IPS-18a (cell line): Measurements from ENCODE around the gene DSG3.
"Not testable (repeated sequence)": the region's sequence is repeated elsewhere in the genome, so short reads cannot be mapped to it uniquely, and the experiment has no call there.

ENCODE experiments used
- H3K27ac ChIP-seq: one replicate; pipeline ENCODE4 v1.5.1; 2013; ENCODE audit warnings: low read length
- H3K27me3 ChIP-seq: one replicate; pipeline ENCODE4 v1.6.1; 2013; ENCODE audit warnings: mild to moderate bottlenecking, low read length; ENCODE audit not compliant: control insufficient read depth, insufficient read depth
- H3K36me3 ChIP-seq: one replicate; pipeline ENCODE4 v1.6.1; 2013; ENCODE audit warnings: low read depth, low read length; ENCODE audit not compliant: control insufficient read depth
- H3K4me1 ChIP-seq: one replicate; pipeline ENCODE4 v1.6.1; 2013; ENCODE audit warnings: low read depth, low read length; ENCODE audit not compliant: control insufficient read depth
- H3K4me3 ChIP-seq: one replicate; pipeline ENCODE4 v1.5.1; 2013; ENCODE audit warnings: low read length
- H3K9ac ChIP-seq: one replicate; pipeline ENCODE4 v1.6.1; 2013; ENCODE audit warnings: mild to moderate bottlenecking, low read length, moderate library complexity
- H3K9me3 ChIP-seq: one replicate; pipeline ENCODE4 v1.6.1; 2013; ENCODE audit warnings: low read depth, low read length; ENCODE audit not compliant: control insufficient read depth

Gene DSG3

DNA sequence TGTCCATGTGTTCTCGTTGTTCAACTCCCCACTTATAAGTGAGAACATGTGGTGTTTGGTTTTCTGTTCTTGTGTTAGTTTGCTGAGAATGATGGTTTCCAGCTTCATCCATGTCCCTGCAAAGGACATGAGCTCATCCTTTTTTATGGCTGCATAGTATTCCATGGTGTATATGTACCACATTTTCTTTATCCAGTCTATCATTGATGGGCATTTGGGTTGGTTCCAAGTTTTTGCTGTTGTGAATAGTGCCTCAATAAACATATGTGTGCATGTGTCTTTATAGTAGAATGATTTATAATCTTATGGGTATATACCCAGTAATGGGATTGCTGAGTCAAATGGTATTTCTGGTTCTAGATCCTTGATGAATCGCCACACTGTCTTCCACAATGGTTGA, 59.6 kb downstream of the DSG3 start:
- not testable (repeated sequence) for H3K27me3 ChIP-seq, H3K9me3 ChIP-seq, H3K4me1 ChIP-seq

DNA sequence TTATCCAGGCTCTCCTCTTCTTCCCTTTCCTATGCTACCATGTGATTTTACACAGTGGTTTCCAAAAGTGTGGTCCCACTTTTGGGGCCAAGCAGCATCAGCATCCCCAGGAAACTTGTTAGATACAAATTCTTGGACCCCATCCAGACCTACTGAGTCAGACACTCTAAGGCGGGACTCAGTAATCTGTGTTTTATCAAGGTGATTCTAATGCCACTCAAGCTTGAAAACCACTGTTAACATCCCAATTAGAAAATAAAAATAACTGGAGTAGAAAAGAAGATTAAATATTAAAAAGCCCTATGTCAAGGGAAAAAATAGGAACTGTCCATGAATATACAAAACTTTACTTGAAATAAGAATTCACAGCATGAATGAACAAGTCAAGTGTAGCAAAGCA, 61.2 kb downstream of the DSG3 start:
- no peaks in the 10 kb centered on the region for H3K27me3 ChIP-seq
- H3K9ac ChIP-seq, result no peak overlapping the region
- H3K27ac ChIP-seq, result no peak overlapping the region
- H3K4me3 ChIP-seq, result no peak overlapping the region
- peaks cover 5% of the 10 kb centered on the region for H3K4me1 ChIP-seq
- no peaks in the 10 kb centered on the region for H3K9me3 ChIP-seq
- H3K36me3 ChIP-seq, result peaks cover 5% of the 10 kb centered on the region

More for the DNA sequence above, 59.6 kb downstream of the DSG3 start:
- not testable (repeated sequence) for H3K4me3 ChIP-seq, H3K36me3 ChIP-seq, H3K27ac ChIP-seq, H3K9ac ChIP-seq

DNA sequence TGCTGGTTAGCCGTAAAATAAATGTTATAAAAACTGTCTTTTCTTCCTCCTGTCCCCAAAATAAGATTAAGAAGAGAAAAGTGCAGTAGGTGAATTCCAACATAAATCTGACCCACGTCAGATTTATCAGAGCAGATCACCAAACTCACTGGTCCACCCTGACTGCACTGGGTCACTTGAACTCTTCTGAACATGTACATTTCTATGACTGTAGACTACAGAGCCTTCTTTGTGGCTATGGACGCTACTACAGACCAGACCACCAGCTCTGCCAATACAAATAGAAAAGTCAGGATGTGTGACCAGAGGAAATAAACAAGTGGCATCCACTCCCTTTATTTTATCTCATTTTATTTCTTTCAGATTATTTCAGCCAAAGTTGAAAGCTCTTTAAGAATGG, 62.0 kb downstream of the DSG3 start:
- H3K9ac ChIP-seq, result no peak overlapping the region
- H3K27ac ChIP-seq, result no peak overlapping the region
- no peaks in the 10 kb centered on the region for H3K27me3 ChIP-seq
- H3K36me3 ChIP-seq, result peaks cover 5% of the 10 kb centered on the region
- peaks cover 5% of the 10 kb centered on the region for H3K4me1 ChIP-seq
- no peak overlapping the region for H3K4me3 ChIP-seq
- H3K9me3 ChIP-seq, result no peaks in the 10 kb centered on the region

DNA sequence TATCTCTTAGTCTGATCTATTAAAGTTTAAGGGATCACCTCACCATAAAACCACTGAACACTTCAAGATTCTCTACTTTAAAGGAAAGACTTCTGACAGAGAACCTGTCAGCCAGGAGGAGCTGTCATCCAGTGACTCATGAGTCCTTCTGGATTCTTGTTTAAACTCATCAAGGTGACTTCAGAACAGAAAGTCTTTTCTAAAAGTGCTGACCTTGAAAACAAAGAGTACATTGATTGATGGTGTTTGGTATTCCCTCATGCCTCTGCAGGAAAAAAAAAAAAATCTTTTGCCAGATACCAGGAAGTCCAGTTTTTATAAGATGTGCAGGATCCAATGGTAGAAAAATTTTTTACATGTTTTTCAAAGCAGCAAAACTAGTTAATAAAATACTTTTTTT, 62.8 kb downstream of the DSG3 start:
- Histone ChIP-seq H3K27me3 (no peaks in the 10 kb centered on the region), H3K9me3 (no peaks in the 10 kb centered on the region), H3K9ac (no peak overlapping the region), H3K4me1 (peaks cover 5% of the 10 kb centered on the region), H3K27ac (no peak overlapping the region), H3K36me3 (peaks cover 5% of the 10 kb centered on the region), H3K4me3 (no peak overlapping the region)

DNA sequence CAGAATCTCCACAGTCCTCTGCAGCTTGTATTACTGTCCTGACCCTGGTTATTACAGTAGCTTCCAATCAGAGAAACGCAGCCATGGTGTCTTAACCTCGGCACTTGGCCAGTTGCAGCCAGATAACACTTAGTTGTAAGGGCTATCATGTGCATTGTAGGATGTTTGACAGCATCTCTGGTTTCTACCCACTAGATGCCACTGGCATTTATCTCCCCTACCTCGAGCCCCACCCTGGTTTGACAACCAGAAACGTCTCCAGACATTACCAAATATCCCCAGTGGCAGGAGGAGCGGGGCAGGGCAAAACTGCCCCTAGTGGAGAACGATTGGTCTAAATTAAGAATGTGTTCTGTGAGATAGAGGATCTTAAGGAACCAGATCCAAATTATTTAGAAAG, 63.6 kb downstream of the DSG3 start:
- H3K4me3 ChIP-seq, result no peak overlapping the region
- no peak overlapping the region for H3K27ac ChIP-seq
- no peaks in the 10 kb centered on the region for H3K9me3 ChIP-seq
- no peaks in the 10 kb centered on the region for H3K27me3 ChIP-seq
- H3K9ac ChIP-seq, result no peak overlapping the region
- peaks cover 6% of the 10 kb centered on the region for H3K4me1 ChIP-seq
- H3K36me3 ChIP-seq, result peaks cover 5% of the 10 kb centered on the region

DNA sequence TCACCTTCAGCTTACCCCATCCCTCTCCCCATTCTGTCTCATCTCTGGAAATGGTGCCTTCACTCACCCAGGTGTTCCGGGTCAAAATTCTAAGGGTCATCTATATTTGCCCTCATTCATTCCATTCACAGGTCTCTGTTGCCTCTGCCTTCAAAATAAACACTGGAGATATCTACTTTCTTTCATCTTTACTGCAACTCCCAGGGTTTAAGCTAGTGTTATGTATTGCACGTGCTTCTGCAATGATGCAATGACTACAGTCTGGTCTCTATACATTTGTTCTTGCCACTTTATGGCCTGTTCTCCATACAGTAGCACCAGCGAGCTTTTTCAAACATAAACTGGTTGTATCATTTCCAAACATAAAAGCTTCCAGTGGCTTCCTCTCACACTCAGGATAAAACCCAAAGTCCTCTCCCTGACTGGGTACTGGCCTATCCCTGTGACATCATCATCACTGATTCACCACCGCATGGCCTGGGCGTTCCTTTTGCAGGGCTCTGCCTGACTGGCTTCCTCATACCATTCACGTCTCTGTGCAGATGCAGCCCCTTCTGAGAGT, 64.7 kb downstream of the DSG3 start:
- H3K27ac ChIP-seq, result no peak overlapping the region
- H3K9ac ChIP-seq, result no peak overlapping the region
- H3K36me3 ChIP-seq, result peaks cover 5% of the 10 kb centered on the region
- no peaks in the 10 kb centered on the region for H3K9me3 ChIP-seq
- H3K4me3 ChIP-seq, result no peak overlapping the region
- H3K4me1 ChIP-seq, result peaks cover 13% of the 10 kb centered on the region
- no peaks in the 10 kb centered on the region for H3K27me3 ChIP-seq

DNA sequence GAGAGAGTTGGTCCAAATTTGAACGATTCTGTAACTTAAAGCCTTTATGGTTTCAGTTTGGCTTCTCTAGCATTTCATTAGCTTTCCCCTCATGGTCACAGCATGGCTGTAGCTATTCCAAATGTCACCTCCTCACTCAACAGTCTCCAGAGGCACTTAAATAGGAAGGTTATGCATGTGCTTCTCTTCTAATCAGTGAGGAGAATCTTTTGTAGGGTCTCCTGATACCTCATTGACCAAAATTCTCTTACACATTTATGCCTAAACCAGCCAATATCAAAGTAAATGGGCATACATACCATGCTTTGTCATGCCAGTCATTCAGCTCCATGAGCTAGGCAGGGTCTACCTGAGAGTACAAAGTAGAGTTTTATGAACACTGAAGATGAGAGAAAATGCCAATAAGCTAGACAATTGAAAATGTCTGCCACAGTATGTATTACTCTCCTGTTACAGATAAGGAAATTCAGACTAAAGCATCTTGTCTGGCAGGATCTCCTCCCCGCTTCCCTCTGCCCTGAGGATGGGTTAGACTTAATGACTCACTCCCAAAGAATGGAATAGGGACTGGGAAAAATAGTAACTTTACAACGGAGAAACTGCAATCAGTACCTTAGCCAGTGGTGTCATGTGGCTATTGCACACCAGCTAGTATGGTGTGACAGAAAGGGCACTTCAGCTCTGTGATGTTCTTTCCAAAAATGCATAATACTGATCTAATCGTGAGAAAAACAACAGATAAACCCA, 65.8 kb downstream of the DSG3 start:
- Histone ChIP-seq H3K27ac (no peak overlapping the region), H3K4me1 (peaks cover 13% of the 10 kb centered on the region), H3K4me3 (no peak overlapping the region), H3K36me3 (peaks cover 5% of the 10 kb centered on the region), H3K9ac (no peak overlapping the region), H3K9me3 (no peaks in the 10 kb centered on the region), H3K27me3 (no peaks in the 10 kb centered on the region)

DNA sequence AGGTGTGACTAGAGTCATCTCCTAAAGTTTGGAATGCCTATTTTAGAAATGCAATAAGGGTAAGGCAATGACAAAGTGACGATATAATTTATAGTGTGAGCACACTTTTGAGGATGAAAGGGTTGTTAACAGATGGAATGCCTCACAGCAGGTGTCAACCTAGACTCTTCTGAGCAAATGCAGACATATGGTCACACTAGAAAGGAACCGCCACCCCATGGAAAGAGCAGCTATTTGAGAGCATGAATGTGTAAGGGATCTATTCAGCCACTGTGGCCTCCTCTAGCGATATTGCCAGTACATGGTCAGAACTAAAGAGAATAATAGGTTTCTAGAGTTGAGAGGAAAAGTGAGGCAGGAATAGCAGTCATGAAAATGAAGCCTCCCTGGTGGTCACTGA, 68.9 kb downstream of the DSG3 start:
- no peaks in the 10 kb centered on the region for H3K27me3 ChIP-seq
- H3K4me1 ChIP-seq, result peaks cover 13% of the 10 kb centered on the region

DNA sequence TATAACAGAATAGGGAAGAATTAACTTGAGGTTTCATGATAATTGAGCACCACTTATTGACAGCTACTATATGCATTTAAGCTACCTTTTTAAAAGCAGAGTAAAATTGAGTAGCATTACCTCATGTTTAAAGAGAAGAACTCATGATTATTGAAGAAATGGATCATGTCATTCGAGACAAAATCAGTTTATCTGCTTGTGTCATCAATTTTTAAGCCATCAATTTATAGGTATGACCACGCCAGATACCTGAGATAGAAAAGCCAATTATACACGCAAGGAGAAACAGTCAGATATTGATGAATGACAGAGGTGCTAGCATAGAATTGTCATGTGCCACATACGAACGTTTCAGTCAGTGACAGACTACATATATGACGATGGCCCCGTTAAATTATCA, 78.8 kb downstream of the DSG3 start:
- H3K36me3 ChIP-seq, result peaks cover 84% of the 10 kb centered on the region
- no peaks in the 10 kb centered on the region for H3K4me1 ChIP-seq
- no peaks in the 10 kb centered on the region for H3K9me3 ChIP-seq
- H3K4me3 ChIP-seq, result no peak overlapping the region
- H3K9ac ChIP-seq, result no peak overlapping the region
- H3K27ac ChIP-seq, result no peak overlapping the region
- H3K27me3 ChIP-seq, result no peaks in the 10 kb centered on the region

More for the DNA sequence above, 68.9 kb downstream of the DSG3 start:
- Histone ChIP-seq H3K9ac (no peak overlapping the region), H3K27ac (no peak overlapping the region), H3K36me3 (peaks cover 20% of the 10 kb centered on the region), H3K9me3 (no peaks in the 10 kb centered on the region), H3K4me3 (no peak overlapping the region)
